Measurements from ENCODE around the gene LRRC9. TPM values are rescaled to one million over a fixed set of nuclear protein-coding genes. Genes with fewer than 3 reads are reported as not detected.
"Not testable (repeated sequence)": the region's sequence is repeated elsewhere in the genome, so short reads cannot be mapped to it uniquely, and the experiment has no call there.

Gene LRRC9
- total RNA-seq, 1 donor from 2014 or later, result not detected

DNA sequence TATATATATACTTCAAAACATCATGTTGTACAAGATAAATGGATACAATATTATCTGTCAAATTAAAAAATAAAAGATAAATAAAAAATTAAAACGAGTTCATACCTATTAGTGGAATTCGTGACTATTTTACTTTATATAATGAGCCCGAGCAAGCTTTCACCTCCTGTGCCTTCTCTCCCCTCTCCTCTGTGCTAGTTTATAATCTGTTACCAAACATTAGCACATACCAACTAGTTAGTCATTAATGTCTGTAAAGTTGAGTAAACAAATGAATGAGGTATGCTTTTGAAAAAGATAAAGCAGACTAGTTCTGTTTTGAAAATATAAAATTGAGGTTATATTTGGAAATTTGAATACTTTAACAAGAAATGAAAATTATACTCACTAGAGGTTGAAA is 84.0 kb downstream of the LRRC9 start:
- ATAC-seq, result no peak
- TF ChIP-seq, protein P1, sequence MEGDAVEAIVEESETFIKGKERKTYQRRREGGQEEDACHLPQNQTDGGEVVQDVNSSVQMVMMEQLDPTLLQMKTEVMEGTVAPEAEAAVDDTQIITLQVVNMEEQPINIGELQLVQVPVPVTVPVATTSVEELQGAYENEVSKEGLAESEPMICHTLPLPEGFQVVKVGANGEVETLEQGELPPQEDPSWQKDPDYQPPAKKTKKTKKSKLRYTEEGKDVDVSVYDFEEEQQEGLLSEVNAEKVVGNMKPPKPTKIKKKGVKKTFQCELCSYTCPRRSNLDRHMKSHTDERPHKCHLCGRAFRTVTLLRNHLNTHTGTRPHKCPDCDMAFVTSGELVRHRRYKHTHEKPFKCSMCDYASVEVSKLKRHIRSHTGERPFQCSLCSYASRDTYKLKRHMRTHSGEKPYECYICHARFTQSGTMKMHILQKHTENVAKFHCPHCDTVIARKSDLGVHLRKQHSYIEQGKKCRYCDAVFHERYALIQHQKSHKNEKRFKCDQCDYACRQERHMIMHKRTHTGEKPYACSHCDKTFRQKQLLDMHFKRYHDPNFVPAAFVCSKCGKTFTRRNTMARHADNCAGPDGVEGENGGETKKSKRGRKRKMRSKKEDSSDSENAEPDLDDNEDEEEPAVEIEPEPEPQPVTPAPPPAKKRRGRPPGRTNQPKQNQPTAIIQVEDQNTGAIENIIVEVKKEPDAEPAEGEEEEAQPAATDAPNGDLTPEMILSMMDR (IDR thresholded peaks at IDR 0.05), result no peak
- intact Hi-C loops (cut with DNase I), result no loop called here

DNA sequence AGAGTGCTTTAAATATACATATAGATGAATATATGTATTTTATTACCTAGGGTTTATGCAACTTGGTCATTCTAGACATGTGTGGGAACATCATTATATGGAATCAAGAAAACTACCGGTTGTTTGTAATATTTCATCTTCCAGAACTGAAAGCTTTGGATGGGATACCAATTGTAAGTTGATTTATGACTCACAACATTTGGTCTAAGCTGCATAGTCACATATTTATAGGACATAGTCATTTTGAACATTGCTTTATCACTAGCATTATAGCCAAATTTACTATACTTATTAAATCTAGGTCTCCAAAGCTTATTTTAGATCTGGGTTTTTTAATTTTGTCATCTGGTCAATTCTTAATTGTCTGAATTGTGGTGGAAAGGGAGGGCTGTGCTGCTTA is 88.1 kb downstream of the LRRC9 start:
- Histone ChIP-seq H3K27me3 (no peaks in the 10 kb centered on the region), H3K27ac (no peak overlapping the region), H3K4me3 (no peak overlapping the region), H3K36me3 (no peaks in the 10 kb centered on the region), H3K9me3 (no peaks in the 10 kb centered on the region), H3K4me1 (no peaks in the 10 kb centered on the region)
- TF ChIP-seq, protein P1 (IDR thresholded peaks at IDR 0.05), result no peak
- intact Hi-C loops (cut with DNase I), result no loop called here
- DNase-seq, result no peak
- ATAC-seq, result no peak

More for the DNA sequence above, 84.0 kb downstream of the LRRC9 start:
- H3K27ac ChIP-seq, result no peak overlapping the region
- H3K9me3 ChIP-seq, result no peaks in the 10 kb centered on the region
- H3K36me3 ChIP-seq, result no peaks in the 10 kb centered on the region
- H3K4me3 ChIP-seq, result no peak overlapping the region
- DNase-seq, result no peak
- H3K4me1 ChIP-seq, result no peaks in the 10 kb centered on the region
- H3K27me3 ChIP-seq, result no peaks in the 10 kb centered on the region

DNA sequence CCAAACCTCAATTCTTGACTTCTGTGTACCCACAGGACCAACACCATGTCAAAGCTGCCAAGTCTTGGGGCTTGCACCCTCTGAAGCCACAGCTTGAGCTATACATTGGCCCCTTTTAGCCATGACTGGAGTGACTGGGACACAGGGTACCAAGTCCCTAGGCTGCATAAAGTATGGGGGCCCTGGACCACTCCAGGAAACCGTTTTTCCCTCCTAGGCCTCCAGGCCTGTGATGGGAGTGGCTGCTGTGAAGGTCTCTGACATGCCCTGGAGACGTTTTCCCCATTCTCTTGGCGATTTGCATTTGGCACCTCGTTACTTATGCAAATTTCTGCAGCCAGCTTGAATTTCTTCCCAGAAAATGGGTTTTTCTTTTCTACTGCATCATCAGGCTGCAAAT is 90.3 kb downstream of the LRRC9 start:
- ATAC-seq; H3K4me3 ChIP-seq; H3K27ac ChIP-seq; H3K9me3 ChIP-seq; intact Hi-C loops (cut with DNase I); DNase-seq; H3K27me3 ChIP-seq; H3K4me1 ChIP-seq; H3K36me3 ChIP-seq: not testable (repeated sequence)

DNA sequence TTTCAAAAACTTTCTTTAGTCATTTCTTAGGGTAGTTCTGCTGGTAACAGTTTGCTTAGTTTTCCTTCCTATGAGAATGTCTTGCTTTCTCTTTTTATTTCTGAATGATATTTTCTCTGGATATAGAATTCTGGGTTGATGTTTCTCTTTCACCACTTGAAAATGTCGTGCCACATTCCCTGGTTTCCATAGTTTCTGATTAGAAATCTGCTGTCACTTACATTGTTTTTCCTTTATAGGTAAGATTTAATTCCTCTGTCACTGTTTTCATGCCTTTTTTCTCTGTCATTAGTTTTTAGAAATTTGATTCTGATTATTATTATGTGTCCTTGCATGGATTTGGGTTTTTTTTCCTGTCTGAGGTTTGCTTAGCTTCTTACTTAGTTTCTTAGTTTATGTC is 94.5 kb downstream of the LRRC9 start:
- no peak overlapping the region for H3K4me3 ChIP-seq
- no peaks in the 10 kb centered on the region for H3K36me3 ChIP-seq
- H3K27me3 ChIP-seq, result no peaks in the 10 kb centered on the region
- no peaks in the 10 kb centered on the region for H3K9me3 ChIP-seq
- ATAC-seq, result no peak
- no peak overlapping the region for H3K27ac ChIP-seq
- no peak for DNase-seq
- intact Hi-C loops (cut with DNase I), result no loop called here
- TF ChIP-seq, protein P1 (IDR thresholded peaks at IDR 0.05), result no peak
- no peaks in the 10 kb centered on the region for H3K4me1 ChIP-seq

DNA sequence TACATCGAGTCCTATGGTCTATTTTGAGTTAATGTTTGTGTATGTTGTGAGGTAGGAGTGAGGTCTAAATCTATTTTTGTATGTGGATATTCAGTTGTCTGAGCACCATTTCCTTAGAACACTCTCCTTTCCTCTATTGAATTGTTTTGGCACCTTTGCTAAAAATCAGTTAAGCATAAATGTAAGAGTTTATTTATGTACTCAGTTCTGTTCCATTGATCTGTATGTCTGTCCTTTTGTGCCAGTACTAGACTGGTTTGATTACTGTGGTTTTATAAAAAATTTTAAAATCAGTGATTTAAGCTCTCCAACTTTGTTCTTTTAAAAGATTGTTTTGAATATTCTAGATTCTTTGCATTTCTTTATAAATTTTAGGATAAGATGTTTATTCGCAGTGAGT is 101.7 kb downstream of the LRRC9 start:
- intact Hi-C loops (cut with DNase I), result no loop called here
- DNase-seq (no peak), ATAC-seq (no peak)
- TF ChIP-seq, protein P1 (IDR thresholded peaks at IDR 0.05), result no peak
- Histone ChIP-seq H3K9me3 (no peaks in the 10 kb centered on the region), H3K4me3 (no peak overlapping the region), H3K27me3 (no peaks in the 10 kb centered on the region), H3K4me1 (no peaks in the 10 kb centered on the region), H3K27ac (no peak overlapping the region), H3K36me3 (no peaks in the 10 kb centered on the region)

DNA sequence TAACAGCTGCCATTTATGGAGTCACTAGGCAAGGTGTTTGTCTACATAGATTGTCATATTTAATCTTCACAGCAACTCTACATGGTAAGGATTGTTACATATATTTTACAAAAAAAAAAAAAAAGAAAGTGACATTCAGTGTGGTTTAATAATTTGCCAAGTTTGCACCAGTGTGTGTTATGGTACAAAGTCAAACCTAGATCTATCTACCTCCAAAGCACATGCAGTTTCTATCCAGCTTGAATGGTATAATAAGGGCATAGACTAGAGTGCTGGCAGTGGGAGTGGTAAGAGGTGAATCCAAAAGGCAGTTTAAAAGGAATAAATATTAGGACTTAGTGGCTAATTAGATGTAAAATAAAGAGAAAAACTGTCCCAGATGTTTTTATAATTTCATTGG is 105.6 kb downstream of the LRRC9 start:
- H3K9me3 ChIP-seq, result no peaks in the 10 kb centered on the region
- H3K27me3 ChIP-seq, result no peaks in the 10 kb centered on the region
- no peak overlapping the region for H3K27ac ChIP-seq
- ATAC-seq (no peak), DNase-seq (no peak)
- intact Hi-C loops (cut with DNase I), result no loop called here
- H3K4me3 ChIP-seq, result no peak overlapping the region
- TF ChIP-seq, protein P1 (IDR thresholded peaks at IDR 0.05), result no peak
- no peaks in the 10 kb centered on the region for H3K4me1 ChIP-seq
- no peaks in the 10 kb centered on the region for H3K36me3 ChIP-seq
